H1 (cell line): ENCODE results near the gene MARCKS. TPM values are rescaled to one million over a fixed set of nuclear protein-coding genes. Genes with fewer than 3 reads are reported as not detected.

ENCODE experiments used
- CTCF ChIA-PET: fragments of 300-600 bp; sonication (Branson Sonifier 250); formaldehyde crosslinking; loops from one replicate; lab custom pipeline; 2021; ENCODE audit not compliant: partially characterized antibody; lab: Charles Lee
- POLR2A ChIA-PET: fragments of 300-600 bp; sonication (Branson Sonifier 250); formaldehyde crosslinking; loops from one replicate; lab custom pipeline; 2021; ENCODE audit warnings: inconsistent platforms; ENCODE audit not compliant: partially characterized antibody; lab: Charles Lee
- DNase-seq, 2 experiments: peaks; one replicate each; pipeline versions ENCODE4 v3.0.0 to v3.0.0-alpha.2; 2010 to 2022; ENCODE audit warnings: low spot score in 2 of 2, low read depth in 1 of 2, mixed read lengths in 1 of 2
- FAIRE-seq: peaks from 2 replicates; lab custom pipeline; 2011; peaks lifted over from hg19 to GRCh38; lab: Jason Lieb, UNC
- H2AFZ ChIP-seq: 2 replicates; pipeline ENCODE4 v1.8.1; 2012; ENCODE audit warnings: low read length, inconsistent platforms
- H2AK5ac ChIP-seq: 2 replicates; pipeline ENCODE4 v1.6.1; 2013; ENCODE audit warnings: low read depth, low read length
- H2BK120ac ChIP-seq: replicated peaks from 2 replicates; pipeline ENCODE3; 2013; ENCODE audit warnings: low read depth, low read length, inconsistent platforms
- H2BK12ac ChIP-seq: 2 replicates; pipeline ENCODE4 v1.6.1; 2013; ENCODE audit warnings: low read depth, low read length
- H2BK15ac ChIP-seq: 2 replicates; pipeline ENCODE4 v1.6.1; 2013; ENCODE audit warnings: low read length
- H2BK20ac ChIP-seq: 2 replicates; pipeline ENCODE4 v1.6.1; 2013; ENCODE audit warnings: low read length
- H2BK5ac ChIP-seq: 2 replicates; pipeline ENCODE4 v1.6.1; 2013; ENCODE audit warnings: low read depth, low read length
- H3K14ac ChIP-seq: 2 replicates; pipeline ENCODE4 v1.6.1; 2013; ENCODE audit warnings: inconsistent platforms; ENCODE audit not compliant: insufficient read length
- H3K18ac ChIP-seq: 2 replicates; pipeline ENCODE4 v1.6.1; 2013; ENCODE audit warnings: low read length; ENCODE audit errors: extremely low read depth
- H3K23ac ChIP-seq: 2 replicates; pipeline ENCODE4 v1.6.1; 2013; ENCODE audit warnings: inconsistent platforms; ENCODE audit not compliant: insufficient read length
- H3K23me2 ChIP-seq: 2 replicates; pipeline ENCODE4 v1.6.1; 2013; ENCODE audit warnings: low read depth, low read length
- H3K27ac ChIP-seq: 2 replicates; pipeline ENCODE4 v1.6.1; 2011; ENCODE audit warnings: low read depth, low read length, inconsistent platforms
- H3K27me3 ChIP-seq, 4 experiments: replicated peaks in 1 of 4; 1 replicate in 1 of 4; 2 replicates in 3 of 4; pipeline versions ENCODE4 v1.6.1 to v1.8.1; 2011 to 2013; ENCODE audit warnings: low read length in 3 of 4, mild to moderate bottlenecking in 3 of 4, inconsistent platforms in 2 of 4, mixed read lengths in 2 of 4, moderate library complexity in 1 of 4; ENCODE audit not compliant: control insufficient read depth in 3 of 4, insufficient read depth in 3 of 4; ENCODE audit errors: extremely low read depth in 1 of 4
- H3K36me3 ChIP-seq, 4 experiments: 2 replicates each; pipeline versions ENCODE4 v1.6.1 to v1.8.1; 2011 to 2013; ENCODE audit warnings: mild to moderate bottlenecking in 4 of 4, low read length in 3 of 4, moderate library complexity in 2 of 4, control low read depth in 1 of 4, inconsistent platforms in 1 of 4; ENCODE audit not compliant: insufficient read depth in 4 of 4, control insufficient read depth in 2 of 4
- H3K4ac ChIP-seq: replicated peaks from 2 replicates; pipeline ENCODE3; 2013; ENCODE audit warnings: low read length, low read depth, mixed read lengths, inconsistent platforms; ENCODE audit not compliant: insufficient read length
- H3K4me1 ChIP-seq, 4 experiments: replicated peaks in 1 of 4; 1 replicate in 1 of 4; 2 replicates in 3 of 4; pipeline versions ENCODE4 v1.6.1 to v1.8.1; 2011 to 2013; ENCODE audit warnings: low read length in 3 of 4, inconsistent platforms in 2 of 4, mixed read lengths in 1 of 4; ENCODE audit not compliant: insufficient read depth in 4 of 4, control insufficient read depth in 3 of 4
- H3K4me2 ChIP-seq, 2 experiments: 2 replicates each; pipeline versions ENCODE4 v1.6.1 to v1.8.1; 2011 to 2013; ENCODE audit warnings: low read depth in 2 of 2, low read length in 2 of 2, control low read depth in 1 of 2, inconsistent platforms in 1 of 2, mild to moderate bottlenecking in 1 of 2; ENCODE audit not compliant: insufficient read depth in 1 of 2
- H3K4me3 ChIP-seq, 4 experiments: fragments of 200-600, 300-600 bp in 1 of 4; sonication (generic), shearing (Covaris generic), sonication (Bioruptor Twin) in 1 of 4; 2 replicates each; pipeline versions ENCODE4 v1.5.1 to v1.8.1; 2011 to 2016; ENCODE audit warnings: low read length in 4 of 4, low read depth in 3 of 4, control low read depth in 2 of 4, inconsistent platforms in 2 of 4, mild to moderate bottlenecking in 2 of 4, mixed read lengths in 1 of 4, moderate library complexity in 1 of 4; ENCODE audit not compliant: insufficient read depth in 2 of 4; ENCODE audit errors: extremely low read depth in 1 of 4
- H3K56ac ChIP-seq: replicated peaks from 2 replicates; pipeline ENCODE3; 2013; ENCODE audit warnings: low read depth, mild to moderate bottlenecking, mixed read lengths, low read length, inconsistent platforms; ENCODE audit not compliant: insufficient read length
- H3K79me1 ChIP-seq: 2 replicates; pipeline ENCODE4 v1.6.1; 2013; ENCODE audit warnings: low read depth, low read length, control low read depth
- H3K79me2 ChIP-seq, 2 experiments: 2 replicates each; pipeline versions ENCODE4 v1.6.1 to v1.8.1; 2012 to 2013; ENCODE audit warnings: low read length in 2 of 2, mild to moderate bottlenecking in 2 of 2, inconsistent platforms in 1 of 2; ENCODE audit not compliant: insufficient read depth in 2 of 2, control insufficient read depth in 1 of 2
- H3K9ac ChIP-seq, 4 experiments: replicated peaks in 1 of 4; 1 replicate in 1 of 4; 2 replicates in 3 of 4; pipeline versions ENCODE4 v1.6.1 to v1.8.1; 2011 to 2013; ENCODE audit warnings: low read depth in 3 of 4, low read length in 3 of 4, control low read depth in 2 of 4, mild to moderate bottlenecking in 2 of 4, moderate library complexity in 2 of 4, inconsistent platforms in 1 of 4; ENCODE audit errors: extremely low read depth in 1 of 4
- H3K9me3 ChIP-seq, 2 experiments: 2 replicates each; pipeline versions ENCODE4 v1.6.1 to v1.8.1; 2012 to 2013; ENCODE audit warnings: mild to moderate bottlenecking in 2 of 2, moderate library complexity in 2 of 2, control low read depth in 1 of 2, inconsistent platforms in 1 of 2, low read depth in 1 of 2, low read length in 1 of 2, mixed read lengths in 1 of 2; ENCODE audit not compliant: insufficient read depth in 2 of 2
- H4K20me1 ChIP-seq, 2 experiments: replicated peaks in 1 of 2; 2 replicates each; pipeline versions ENCODE3 to v1.8.1; 2011 to 2013; ENCODE audit warnings: inconsistent platforms in 2 of 2, low read length in 2 of 2, mild to moderate bottlenecking in 1 of 2; ENCODE audit not compliant: insufficient read depth in 2 of 2, control insufficient read depth in 1 of 2
- H4K5ac ChIP-seq: 2 replicates; pipeline ENCODE4 v1.6.1; 2013; ENCODE audit warnings: low read length, low read depth, mixed read lengths, inconsistent platforms; ENCODE audit not compliant: insufficient read length
- H4K8ac ChIP-seq: 2 replicates; pipeline ENCODE4 v1.8.0; 2013; ENCODE audit warnings: mild to moderate bottlenecking, moderate library complexity, low read length, inconsistent platforms; ENCODE audit not compliant: insufficient read depth; ENCODE audit errors: extremely low read depth
- H4K91ac ChIP-seq: replicated peaks from 2 replicates; pipeline ENCODE3; 2013; ENCODE audit warnings: low read length, mixed read lengths, inconsistent platforms; ENCODE audit not compliant: insufficient read length
- CTBP2 ChIP-seq: IDR thresholded peaks from 2 replicates; pipeline ENCODE4 v1.7.0; 2011; ENCODE audit warnings: borderline replicate concordance, mild to moderate bottlenecking, moderate library complexity, mixed read lengths, low read length; ENCODE audit not compliant: insufficient read depth, insufficient read length
- WGBS, 2 experiments: shearing (Covaris generic) in 1 of 2; methylation state at CpG; one replicate each; pipeline versions ENCODE4 v1.1.6 to v1.1.7; 2013 to 2015; ENCODE audit warnings: low lambda C conversion rate in 2 of 2, mixed read lengths in 2 of 2, inconsistent platforms in 1 of 2, low coverage in 1 of 2, missing lambda C conversion rate in 1 of 2; ENCODE audit not compliant: insufficient replicate concordance in 2 of 2, insufficient coverage in 1 of 2, insufficient read length in 1 of 2; ENCODE audit errors: extremely low coverage in 1 of 2, missing lambda C conversion rate in 1 of 2; 5-methylcytosine and 5-hydroxymethylcytosine counted together
- polyA plus RNA-seq, 7 experiments: library from polyadenylated mRNA; depleted of rRNA in 3 of 7; stranded (reverse) in 5 of 7; unstranded in 2 of 7; fragments of >200 nt in 5 of 7; fragments of 200-250 nt in 2 of 7; gene quantifications; 1 replicate in 5 of 7; 2 replicates in 1 of 7; 4 replicates in 1 of 7; pipeline versions ENCODE4 v1.2.1 to v1.2.3, GENCODE V29; 2011 to 2013; ENCODE audit warnings: missing spikeins in 2 of 7, mixed read lengths in 2 of 7
- total RNA-seq: library from RNA; stranded (reverse); fragmentation: NEBNext Ultra II Directional; extraction: Animal tissue kit (Norgen Biotek cat#: 25700); gene quantifications from 2 replicates; pipeline ENCODE4 v1.2.1, GENCODE V29; 2021

MARCKS gene
- total and polyA plus RNA-seq, 2 of the 8 experiments (the other 6 are each of a cell fraction or from before 2014, with no cell fraction given) = 26.6 to 111 TPM

DNA sequence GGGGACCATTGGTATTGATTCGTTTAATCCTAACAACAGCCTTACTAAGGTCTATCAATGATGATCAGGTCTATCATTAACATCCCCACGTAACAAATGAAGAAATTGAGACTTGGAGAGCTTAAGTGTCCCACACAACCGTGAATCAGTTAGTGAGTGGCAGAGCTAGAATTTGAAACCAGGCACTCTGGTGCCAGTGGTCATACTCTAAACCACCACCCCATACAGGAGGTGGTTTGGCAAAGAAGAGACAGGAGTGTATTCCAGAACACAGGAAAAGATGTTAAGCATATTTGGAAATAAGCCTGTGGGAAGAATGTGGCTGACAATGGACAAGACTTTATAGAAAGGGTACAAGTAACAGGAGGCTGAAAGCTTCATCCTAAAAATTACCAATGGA lies 35.7 kb upstream of the MARCKS start:
- no peak overlapping the region for H3K4me3 ChIP-seq
- H3K9ac ChIP-seq = no peak overlapping the region
- H4K20me1 ChIP-seq = no peaks in the 10 kb centered on the region
- CTCF ChIA-PET = no interaction called here
- H3K79me1 ChIP-seq = no peaks in the 10 kb centered on the region
- H3K36me3 ChIP-seq = no peaks in the 10 kb centered on the region
- no peak overlapping the region for H3K18ac ChIP-seq
- H3K27me3 ChIP-seq = peaks cover 0 to 1% (median 0%) of the 10 kb centered on the region in 4 experiments; a peak in 2 of 7 replicates
- 85% methylated on average over 3 of the region's 3 CpGs; no CpG with 5 or more reads in 1 of the 2 experiments for WGBS, 2 experiments
- H3K4me1 ChIP-seq = no peaks in the 10 kb centered on the region
- H4K8ac ChIP-seq = no peak overlapping the region
- H3K27ac ChIP-seq = no peak overlapping the region
- no peak overlapping the region for H2BK12ac ChIP-seq
- no peak overlapping the region for H2BK120ac ChIP-seq
- DNase-seq (no peak), FAIRE-seq (no peak)
- no peak overlapping the region for H2AK5ac ChIP-seq
- H2BK5ac ChIP-seq = no peak overlapping the region
- H3K9me3 ChIP-seq = no peaks in the 10 kb centered on the region
- POLR2A ChIA-PET = interaction anchor here (2.9 kb wide), 1 partner anchor 37 kb away, joined by 8 read pairs; no protein-coding TSS in a partner anchor
- H3K79me2 ChIP-seq = no peaks in the 10 kb centered on the region
- H3K4me2 ChIP-seq = no peak overlapping the region
- H3K23ac ChIP-seq = no peak overlapping the region
- H3K4ac ChIP-seq = no peak overlapping the region
- no peak overlapping the region for H2BK15ac ChIP-seq
- H3K14ac ChIP-seq = no peak overlapping the region
- H2AFZ ChIP-seq = no peak overlapping the region
- no peak overlapping the region for H3K56ac ChIP-seq
- no peak overlapping the region for H2BK20ac ChIP-seq
- no peak overlapping the region for H4K5ac ChIP-seq
- no peaks in the 10 kb centered on the region for H3K23me2 ChIP-seq
- no peak overlapping the region for H4K91ac ChIP-seq
- no peak for TF ChIP-seq CTBP2
